NCI-H2081 treated with DMSO at 0.1 percent for 48 hours (cell line): Measurements from ENCODE around the gene PRKAR1A.

Experiments used
- DNase-seq: peaks from one replicate; lab custom pipeline; 2025; lab: John Stamatoyannopoulos, UW

PRKAR1A gene

DNA sequence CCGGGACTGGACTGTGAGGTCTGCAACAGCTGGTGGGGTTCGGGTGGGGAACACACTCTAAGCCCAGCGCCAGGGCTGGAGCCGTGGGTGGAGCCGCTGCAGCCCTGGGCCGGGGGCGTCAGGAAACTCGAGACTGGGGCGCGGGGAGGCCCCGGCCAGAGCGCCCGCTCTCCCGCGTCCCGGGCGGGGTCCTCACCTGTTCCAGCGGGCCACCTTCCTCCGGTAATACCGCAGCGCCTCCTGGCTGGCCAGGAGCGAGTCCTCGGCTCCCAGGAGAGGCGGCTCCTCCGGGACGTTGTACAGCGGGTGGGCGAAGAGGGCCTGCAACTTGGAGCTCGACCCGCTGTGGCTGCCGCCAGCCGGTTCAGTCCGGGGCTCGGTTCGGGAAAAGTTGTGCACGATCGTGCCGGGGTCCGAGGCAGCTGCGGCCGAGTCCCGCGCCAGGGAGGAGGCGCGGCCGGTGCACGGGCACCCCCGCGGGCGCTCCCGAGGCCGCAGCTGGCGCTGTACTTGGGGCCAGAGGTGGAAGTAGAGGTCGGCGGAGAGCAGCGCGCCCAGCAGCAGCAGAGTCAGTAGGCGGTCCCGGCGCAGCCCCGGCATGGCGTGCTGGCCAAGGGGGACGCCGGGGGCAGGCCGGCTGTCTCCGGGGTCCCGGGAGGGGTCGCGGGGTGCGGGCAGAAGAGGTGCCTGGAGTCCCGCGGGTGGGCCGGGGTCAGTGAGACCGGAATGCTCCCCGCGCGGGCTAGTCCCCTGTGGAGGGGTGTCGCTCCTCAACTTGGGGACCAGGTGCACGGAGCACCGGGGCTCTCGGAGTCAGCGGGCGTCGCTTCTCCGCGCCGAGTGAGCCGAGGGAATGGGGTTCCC is 88.1 kb downstream of the PRKAR1A start:
- no peak for DNase-seq
